Measurements from ENCODE around the gene PSMB10. TPM values are rescaled to one million over a fixed set of nuclear protein-coding genes. Genes with fewer than 3 reads are reported as not detected.

Gene PSMB10
- total RNA-seq, 4 donors from 2014 or later: 65.6 to 100 (median 68.6) TPM

GRCh38 chr16:67931712-67932461, 4.8 kb downstream of the PSMB10 start, which contains the start of gene CTRL:
Gene CTRL, minus strand, starts transcription at chr16:67931862. Its CDS starts 10 bp downstream, at chr16:67931852.
- H3K27ac ChIP-seq: no peak within 1 kb of the TSS
- intact Hi-C loops (cut with DNase I; ENCODE audit: low total_unique reads): no loop called here
- WGBS, 2 donors (ENCODE audit: low coverage in 1 of 2): 88% methylated on average over 15 of the region's 15 CpGs; no CpG with 5 or more reads in 1 of the 2 donors

GRCh38 chr16:67930678-67931211, 5.9 kb downstream of the PSMB10 start:
- Histone ChIP-seq H3K27me3 (no peaks in the 10 kb centered on the region), H3K9me3 (no peaks in the 10 kb centered on the region), H3K27ac (no peak overlapping the region), H3K36me3 (peaks cover 0 to 8% (median 4%) of the 10 kb centered on the region in 4 donors), H3K4me3 (no peak overlapping the region), H3K4me1 (peaks cover 9 to 12% (median 11%) of the 10 kb centered on the region in 4 donors)
- in situ Hi-C loops (cut with MboI; ENCODE audit: low pct_ligation_motif_present in 1 of 4, low pct_unique_long_range_greater_than_20kb in 1 of 4, low sequenced_read_pairs in 3 of 4) (no loop called here), intact Hi-C loops (cut with DNase I; ENCODE audit: low total_unique reads) (no loop called here)
- no peak for TF ChIP-seq EP300 (IDR thresholded peaks at IDR 0.05; ENCODE audit: low read depth)
- TF ChIP-seq POLR2AphosphoS5 (IDR thresholded peaks at IDR 0.05): no peak
- TF ChIP-seq POLR2A (IDR thresholded peaks at IDR 0.05): no peak
- TF ChIP-seq CTCF (IDR thresholded peaks at IDR 0.05): no peak
- DNase-seq: no peak
- WGBS, 2 donors (ENCODE audit: low coverage in 1 of 2): 93% methylated on average over 17 of the region's 17 CpGs; no CpG with 5 or more reads in 1 of the 2 donors

More at GRCh38 chr16:67931712-67932461, 4.8 kb downstream of the PSMB10 start, which contains the start of gene CTRL:
- TF ChIP-seq POLR2A (IDR thresholded peaks at IDR 0.05): no peak
- TF ChIP-seq CTCF (IDR thresholded peaks at IDR 0.05): no peak
- TF ChIP-seq EP300 (IDR thresholded peaks at IDR 0.05; ENCODE audit: low read depth): no peak
- TF ChIP-seq POLR2AphosphoS5 (IDR thresholded peaks at IDR 0.05): no peak
- Histone ChIP-seq H3K4me3 (no peak within 1 kb of the TSS), H3K36me3 (peaks cover 0 to 8% (median 4%) of the 10 kb centered on the region in 4 donors), H3K4me1 (peaks cover 9 to 13% (median 12%) of the 10 kb centered on the region in 4 donors), H3K9me3 (no peaks in the 10 kb centered on the region), H3K27me3 (no peaks in the 10 kb centered on the region)
- DNase-seq: no peak
- in situ Hi-C loops (cut with MboI; ENCODE audit: low pct_ligation_motif_present in 1 of 4, low pct_unique_long_range_greater_than_20kb in 1 of 4, low sequenced_read_pairs in 3 of 4): no loop called here

GRCh38 chr16:67930191-67930590, 6.5 kb downstream of the PSMB10 start:
- H3K4me3 ChIP-seq: no peak overlapping the region
- 97 to 100% methylated on average over 2 to 14 of the region's 14 CpGs for WGBS, 2 donors (ENCODE audit: low coverage in 1 of 2)
- TF ChIP-seq POLR2A (IDR thresholded peaks at IDR 0.05) (no peak), EP300 (IDR thresholded peaks at IDR 0.05; ENCODE audit: low read depth) (no peak), CTCF (IDR thresholded peaks at IDR 0.05) (no peak), POLR2AphosphoS5 (IDR thresholded peaks at IDR 0.05) (no peak)
- no peak overlapping the region for H3K27ac ChIP-seq
- peaks cover 0 to 8% (median 4%) of the 10 kb centered on the region in 4 donors for H3K36me3 ChIP-seq
- H3K4me1 ChIP-seq: peaks cover 6 to 9% (median 8%) of the 10 kb centered on the region in 4 donors
- in situ Hi-C loops (cut with MboI; ENCODE audit: low pct_ligation_motif_present in 1 of 4, low pct_unique_long_range_greater_than_20kb in 1 of 4, low sequenced_read_pairs in 3 of 4): no loop called here
- no peaks in the 10 kb centered on the region for H3K27me3 ChIP-seq
- no peaks in the 10 kb centered on the region for H3K9me3 ChIP-seq
- no peak for DNase-seq
- intact Hi-C loops (cut with DNase I; ENCODE audit: low total_unique reads): no loop called here
